WERI-Rb-1 (cell line): ENCODE measurements around the gene SDHD.

ENCODE experiments used
- DNase-seq: peaks from one replicate; pipeline ENCODE4 v3.0.0-alpha.2; 2020
- H3K27ac ChIP-seq: fragments of 250-450 bp; sonication (Bioruptor Pico); 2 replicates; pipeline ENCODE4 v1.5.1; 2020; ENCODE audit warnings: mild to moderate bottlenecking, moderate library complexity
- H3K27me3 ChIP-seq: fragments of 250-450 bp; sonication (Bioruptor Pico); 2 replicates; pipeline ENCODE4 v1.5.1; 2021; ENCODE audit warnings: mild to moderate bottlenecking, low read depth, moderate library complexity; ENCODE audit not compliant: insufficient read depth, severe bottlenecking
- H3K36me3 ChIP-seq: fragments of 250-450 bp; sonication (Bioruptor Pico); 2 replicates; pipeline ENCODE4 v1.5.1; 2020; ENCODE audit warnings: mild to moderate bottlenecking, moderate library complexity
- H3K4me3 ChIP-seq: 2 replicates; pipeline ENCODE4 v1.5.1; 2011; ENCODE audit warnings: low read depth, mild to moderate bottlenecking, control low read depth, low read length
- H3K9me3 ChIP-seq: fragments of 250-450 bp; sonication (Bioruptor Pico); 2 replicates; pipeline ENCODE4 v1.5.1; 2021; ENCODE audit warnings: mild to moderate bottlenecking, moderate library complexity; ENCODE audit not compliant: severe bottlenecking
- TF ChIP-seq, protein P1 (sequence below): IDR thresholded peaks from 2 replicates; pipeline ENCODE4 v1.5.1; 2011; ENCODE audit warnings: low read depth, mild to moderate bottlenecking, control low read depth, inconsistent platforms, low read length

Gene SDHD

DNA sequence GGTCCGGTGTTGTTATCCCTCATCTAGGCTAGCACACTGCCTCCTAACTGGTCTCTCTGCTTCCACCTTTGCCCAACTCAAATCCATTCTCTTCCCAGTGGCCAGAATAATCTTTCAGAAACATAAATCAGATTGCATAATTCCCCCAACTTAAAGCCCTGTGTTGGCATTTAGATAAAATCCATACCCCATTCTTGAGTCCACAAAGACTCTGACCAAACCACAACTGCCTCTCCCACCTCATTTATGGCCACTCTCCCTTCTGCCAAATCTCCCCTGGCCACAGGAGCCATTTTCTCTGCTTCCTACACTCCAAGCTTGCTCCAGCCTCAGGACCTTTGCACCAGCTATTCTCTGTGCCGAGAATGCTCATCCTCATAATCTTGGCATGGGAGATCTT, 40.4 kb downstream of the SDHD start:
- no peak for DNase-seq
- H3K9me3 ChIP-seq, result no peaks in the 10 kb centered on the region
- H3K27me3 ChIP-seq, result no peaks in the 10 kb centered on the region
- no peak overlapping the region for H3K4me3 ChIP-seq
- H3K36me3 ChIP-seq, result no peaks in the 10 kb centered on the region
- no peak overlapping the region for H3K27ac ChIP-seq
- TF ChIP-seq, protein P1, sequence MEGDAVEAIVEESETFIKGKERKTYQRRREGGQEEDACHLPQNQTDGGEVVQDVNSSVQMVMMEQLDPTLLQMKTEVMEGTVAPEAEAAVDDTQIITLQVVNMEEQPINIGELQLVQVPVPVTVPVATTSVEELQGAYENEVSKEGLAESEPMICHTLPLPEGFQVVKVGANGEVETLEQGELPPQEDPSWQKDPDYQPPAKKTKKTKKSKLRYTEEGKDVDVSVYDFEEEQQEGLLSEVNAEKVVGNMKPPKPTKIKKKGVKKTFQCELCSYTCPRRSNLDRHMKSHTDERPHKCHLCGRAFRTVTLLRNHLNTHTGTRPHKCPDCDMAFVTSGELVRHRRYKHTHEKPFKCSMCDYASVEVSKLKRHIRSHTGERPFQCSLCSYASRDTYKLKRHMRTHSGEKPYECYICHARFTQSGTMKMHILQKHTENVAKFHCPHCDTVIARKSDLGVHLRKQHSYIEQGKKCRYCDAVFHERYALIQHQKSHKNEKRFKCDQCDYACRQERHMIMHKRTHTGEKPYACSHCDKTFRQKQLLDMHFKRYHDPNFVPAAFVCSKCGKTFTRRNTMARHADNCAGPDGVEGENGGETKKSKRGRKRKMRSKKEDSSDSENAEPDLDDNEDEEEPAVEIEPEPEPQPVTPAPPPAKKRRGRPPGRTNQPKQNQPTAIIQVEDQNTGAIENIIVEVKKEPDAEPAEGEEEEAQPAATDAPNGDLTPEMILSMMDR, result no peak

DNA sequence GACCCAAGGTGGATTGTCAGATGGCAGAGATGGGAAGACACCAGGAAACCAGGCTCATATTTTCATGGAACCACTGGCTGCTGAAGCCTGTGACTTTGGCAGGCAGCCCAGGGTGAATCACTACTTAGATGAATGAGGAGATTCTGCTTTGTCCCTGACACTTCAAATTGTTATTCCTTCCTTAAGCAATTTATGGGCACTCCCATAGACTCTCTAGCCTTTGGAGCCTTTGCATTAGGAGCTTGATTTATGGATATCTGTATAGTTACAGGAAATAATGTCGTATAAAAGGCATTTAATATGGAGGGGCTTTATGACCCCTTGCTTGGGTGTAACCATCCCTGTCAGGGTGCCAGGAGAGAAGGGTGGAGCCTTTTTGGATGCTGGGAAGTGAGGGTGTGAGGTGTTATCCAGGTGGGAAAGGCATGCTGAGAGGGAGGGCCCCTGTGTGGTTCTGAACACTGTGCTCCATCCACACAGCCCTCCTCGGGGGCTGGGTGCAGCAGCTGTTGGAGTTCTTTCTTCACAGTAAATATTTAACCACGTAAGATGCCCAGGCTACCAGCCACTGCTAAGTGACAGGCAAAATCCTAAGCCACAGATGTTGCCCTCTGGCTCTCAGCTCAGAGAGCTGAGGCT, 41.9 kb downstream of the SDHD start:
- H3K27ac ChIP-seq, result no peak overlapping the region
- H3K36me3 ChIP-seq, result no peaks in the 10 kb centered on the region
- no peaks in the 10 kb centered on the region for H3K27me3 ChIP-seq
- no peak overlapping the region for H3K4me3 ChIP-seq
- no peaks in the 10 kb centered on the region for H3K9me3 ChIP-seq
- DNase-seq, result no peak
- TF ChIP-seq, protein P1, result no peak

DNA sequence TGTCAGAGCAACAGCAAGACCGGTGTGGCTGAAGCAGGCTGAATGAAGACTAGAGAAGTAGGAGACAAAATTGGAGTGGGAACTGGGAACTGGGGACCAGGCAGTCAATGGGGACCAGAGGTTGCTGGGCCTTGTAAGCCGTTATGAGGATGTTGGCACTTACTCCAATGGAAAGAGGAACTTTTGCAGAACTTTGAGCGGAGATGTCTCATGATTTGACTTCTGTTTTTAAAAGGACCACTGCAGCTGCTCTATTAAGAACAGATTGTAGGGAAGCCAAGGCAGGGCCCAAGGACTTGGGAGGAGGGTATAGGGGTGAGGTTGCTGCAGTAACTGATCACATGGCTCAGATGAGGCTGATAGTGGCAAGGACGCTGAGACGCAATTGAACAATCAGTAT, 43.0 kb downstream of the SDHD start:
- H3K36me3 ChIP-seq, result no peaks in the 10 kb centered on the region
- H3K27ac ChIP-seq, result no peak overlapping the region
- H3K27me3 ChIP-seq, result no peaks in the 10 kb centered on the region
- TF ChIP-seq, protein P1, result no peak
- H3K9me3 ChIP-seq, result no peaks in the 10 kb centered on the region
- DNase-seq, result no peak
- no peak overlapping the region for H3K4me3 ChIP-seq

DNA sequence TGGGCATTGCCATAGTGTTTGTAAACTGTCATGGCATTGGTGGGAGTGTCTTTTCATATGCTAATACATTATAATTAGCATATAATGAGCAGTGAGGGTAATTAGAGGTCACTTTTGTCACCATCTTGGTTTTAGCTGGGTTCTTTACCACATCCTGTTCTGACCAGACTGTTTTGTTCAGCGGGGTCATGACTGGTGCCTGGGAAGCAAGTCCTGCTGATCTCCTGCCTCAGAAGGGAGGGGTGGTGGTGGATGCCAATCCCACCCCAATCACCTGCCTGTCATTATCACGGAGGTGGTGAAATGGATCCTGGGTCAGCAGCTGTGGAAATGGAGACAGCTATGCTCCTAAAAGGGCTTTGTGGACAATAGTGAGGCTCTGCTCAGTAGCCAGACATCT, 46.1 kb downstream of the SDHD start:
- DNase-seq, result no peak
- Histone ChIP-seq H3K9me3 (no peaks in the 10 kb centered on the region), H3K4me3 (no peak overlapping the region), H3K36me3 (no peaks in the 10 kb centered on the region), H3K27me3 (no peaks in the 10 kb centered on the region), H3K27ac (no peak overlapping the region)
- TF ChIP-seq, protein P1, result no peak

DNA sequence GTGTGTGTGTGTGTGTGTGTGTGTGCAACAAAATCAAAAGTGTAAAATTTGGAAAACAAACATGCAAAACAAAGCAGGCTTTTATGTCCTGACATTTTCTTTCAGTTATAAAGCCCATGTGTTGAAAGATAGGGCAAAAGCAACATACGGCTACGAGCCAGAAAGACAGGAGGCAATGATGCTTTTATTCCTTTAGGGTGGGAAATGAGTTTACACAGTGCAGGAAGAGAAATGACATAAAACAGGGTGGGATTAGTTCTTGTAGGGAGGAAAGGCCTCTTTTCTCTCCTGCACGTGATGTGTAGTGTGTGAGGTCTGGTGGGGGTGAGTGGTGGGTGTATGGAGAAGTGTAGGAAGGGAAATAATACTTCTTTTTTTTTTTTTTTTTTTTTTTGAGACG, 47.8 kb downstream of the SDHD start:
- H3K4me3 ChIP-seq, result no peak overlapping the region

More for the DNA sequence above, 47.8 kb downstream of the SDHD start:
- no peaks in the 10 kb centered on the region for H3K27me3 ChIP-seq
- TF ChIP-seq, protein P1, result no peak
- H3K36me3 ChIP-seq, result no peaks in the 10 kb centered on the region
- H3K27ac ChIP-seq, result no peak overlapping the region
- no peak for DNase-seq
- H3K9me3 ChIP-seq, result no peaks in the 10 kb centered on the region
